Transverse colon (tissue), 4 donors: ENCODE data around the gene AMER3. TPM values are rescaled to one million over a fixed set of nuclear protein-coding genes. Genes with fewer than 3 reads are reported as not detected.

Experiments
- DNase-seq: peaks from one replicate; pipeline ENCODE4 v3.0.0-alpha.2; 2019
- H3K27ac ChIP-seq, 4 donors: fragments of 200-600 bp; sonication (generic); 2 replicates each; pipeline ENCODE4 v1.5.1; 2016 to 2018; ENCODE audit warnings: inconsistent platforms in 4 of 4
- H3K27me3 ChIP-seq: fragments of 200-600 bp; sonication (generic); 2 replicates; pipeline ENCODE4 v1.5.1; 2017; ENCODE audit warnings: inconsistent platforms
- H3K36me3 ChIP-seq, 4 donors: fragments of 200-600 bp; sonication (generic); 2 replicates each; pipeline ENCODE4 v1.5.1; 2017 to 2019; ENCODE audit warnings: inconsistent platforms in 4 of 4
- H3K4me1 ChIP-seq, 4 donors: fragments of 200-600 bp; sonication (generic); 2 replicates each; pipeline ENCODE4 v1.5.1; 2017 to 2020; ENCODE audit warnings: inconsistent platforms in 4 of 4
- H3K4me3 ChIP-seq, 4 donors: fragments of 200-600 bp; sonication (generic); 1 replicate in 1 of 4; 2 replicates in 3 of 4; pipeline versions ENCODE4 v1.5.1 to v1.6.1; 2017 to 2019; ENCODE audit warnings: inconsistent platforms in 4 of 4
- H3K9me3 ChIP-seq, 2 donors: fragments of 200-600 bp; sonication (generic); 2 replicates each; pipeline ENCODE4 v1.5.1; 2017 to 2019; ENCODE audit warnings: inconsistent platforms in 2 of 2
- EP300 ChIP-seq: sonication (generic); formaldehyde crosslinking; IDR thresholded peaks from one replicate; pipeline ENCODE4 v1.6.1; 2017; ENCODE audit warnings: antibody characterized with exemption, low read depth
- POLR2A ChIP-seq: fragments of 450-650 bp; IDR thresholded peaks from one replicate; pipeline ENCODE4 v1.6.1; 2016; ENCODE audit warnings: antibody characterized with exemption, mild to moderate bottlenecking, moderate library complexity
- POLR2AphosphoS5 ChIP-seq, 3 donors: sonication (generic); formaldehyde crosslinking; IDR thresholded peaks; one replicate each; pipeline ENCODE4 v1.6.1; 2016; ENCODE audit warnings: antibody characterized with exemption in 3 of 3
- WGBS, 2 donors: methylation state at CpG; one replicate each; pipeline ENCODE4 v1.1.5; 2018; ENCODE audit warnings: low coverage in 1 of 2; 5-methylcytosine and 5-hydroxymethylcytosine counted together
- in situ Hi-C, 4 donors: fragments of 200-750 bp; cut with MboI; loops; one replicate each; pipeline versions ENCODE4 v1.15.0 to v1.15.1; 2017; ENCODE audit warnings: low sequenced_read_pairs in 3 of 4, low pct_ligation_motif_present in 1 of 4, low pct_unique_long_range_greater_than_20kb in 1 of 4
- intact Hi-C: fragments of 100-400 bp; cut with DNase I; formaldehyde crosslinking; loops from one replicate; pipeline ENCODE4 v1.15.1; 2023; ENCODE audit warnings: low total_unique reads
- total RNA-seq, 4 donors: library from RNA; depleted of rRNA; stranded (reverse); fragments of >200 nt; gene quantifications; one replicate each; pipeline ENCODE4 v1.1.0, GENCODE V29; 2016
- TF ChIP-seq, protein P1 (sequence below), 5 experiments: fragments of 200-600 bp in 3 of 5; fragments of 450-650 bp in 2 of 5; sonication (generic) in 3 of 5; IDR thresholded peaks; 1 replicate in 2 of 5; 2 replicates in 3 of 5; pipeline ENCODE4 v1.5.1; 2016 to 2017; ENCODE audit warnings: antibody characterized with exemption in 5 of 5, inconsistent platforms in 3 of 5, mild to moderate bottlenecking in 2 of 5, moderate library complexity in 1 of 5

Gene AMER3
- total RNA-seq, 4 donors from 2014 or later: 0.27 to 0.32 TPM; not detected in 2

DNA sequence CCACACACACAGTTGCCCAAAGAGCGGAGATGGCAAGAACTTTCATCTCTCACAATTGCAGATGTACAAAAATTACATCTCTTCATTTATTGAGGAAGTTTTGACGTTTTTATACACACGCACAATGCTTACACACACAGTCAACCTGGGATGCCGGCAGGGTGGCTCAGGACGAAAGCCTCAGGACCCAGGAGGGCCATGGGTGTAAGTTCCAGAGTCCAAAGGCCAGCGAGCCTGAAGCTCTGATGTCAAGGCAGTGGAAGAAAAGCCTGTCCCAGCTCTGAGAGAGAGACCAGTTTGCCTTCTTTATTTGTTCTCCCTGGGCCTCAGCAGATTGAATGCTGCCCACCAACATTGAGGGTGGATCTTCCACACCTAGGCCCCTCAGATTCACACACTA lies 10.1 kb downstream of the AMER3 start:
- TF ChIP-seq POLR2AphosphoS5 (IDR thresholded peaks at IDR 0.05) (no peak), POLR2A (no peak), EP300 (no peak)
- TF ChIP-seq, protein P1, sequence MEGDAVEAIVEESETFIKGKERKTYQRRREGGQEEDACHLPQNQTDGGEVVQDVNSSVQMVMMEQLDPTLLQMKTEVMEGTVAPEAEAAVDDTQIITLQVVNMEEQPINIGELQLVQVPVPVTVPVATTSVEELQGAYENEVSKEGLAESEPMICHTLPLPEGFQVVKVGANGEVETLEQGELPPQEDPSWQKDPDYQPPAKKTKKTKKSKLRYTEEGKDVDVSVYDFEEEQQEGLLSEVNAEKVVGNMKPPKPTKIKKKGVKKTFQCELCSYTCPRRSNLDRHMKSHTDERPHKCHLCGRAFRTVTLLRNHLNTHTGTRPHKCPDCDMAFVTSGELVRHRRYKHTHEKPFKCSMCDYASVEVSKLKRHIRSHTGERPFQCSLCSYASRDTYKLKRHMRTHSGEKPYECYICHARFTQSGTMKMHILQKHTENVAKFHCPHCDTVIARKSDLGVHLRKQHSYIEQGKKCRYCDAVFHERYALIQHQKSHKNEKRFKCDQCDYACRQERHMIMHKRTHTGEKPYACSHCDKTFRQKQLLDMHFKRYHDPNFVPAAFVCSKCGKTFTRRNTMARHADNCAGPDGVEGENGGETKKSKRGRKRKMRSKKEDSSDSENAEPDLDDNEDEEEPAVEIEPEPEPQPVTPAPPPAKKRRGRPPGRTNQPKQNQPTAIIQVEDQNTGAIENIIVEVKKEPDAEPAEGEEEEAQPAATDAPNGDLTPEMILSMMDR (IDR thresholded peaks at IDR 0.05): no peak
- H3K9me3 ChIP-seq: no peaks in the 10 kb centered on the region
- H3K4me1 ChIP-seq: no peaks in the 10 kb centered on the region
- intact Hi-C loops: no loop called here
- WGBS, 2 donors: 25 to 67% methylated on average over 2 to 6 of the region's 6 CpGs
- in situ Hi-C loops: no loop called here
- no peak overlapping the region for H3K4me3 ChIP-seq
- no peak for DNase-seq
- no peaks in the 10 kb centered on the region for H3K36me3 ChIP-seq
- H3K27ac ChIP-seq: no peak overlapping the region
- no peaks in the 10 kb centered on the region for H3K27me3 ChIP-seq

DNA sequence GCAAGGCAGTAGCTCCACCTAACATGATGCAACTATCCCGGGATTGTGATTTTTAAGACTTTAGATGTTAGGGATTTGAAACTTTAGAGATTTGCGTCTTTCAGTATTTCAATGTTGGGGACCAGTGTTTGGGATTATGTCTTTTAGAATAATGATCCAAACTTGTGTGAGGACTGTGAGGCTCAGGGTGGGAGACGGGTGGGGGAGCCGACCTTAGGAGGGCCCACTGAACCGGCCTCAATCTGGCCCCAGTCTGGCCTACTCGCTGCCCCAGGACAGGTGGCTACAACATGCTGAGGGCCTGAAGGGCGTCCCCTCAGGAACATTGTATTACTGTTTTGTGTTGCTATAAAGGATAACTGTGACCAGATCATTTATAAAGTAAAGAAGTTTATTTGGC lies 10.7 kb downstream of the AMER3 start:
- Histone ChIP-seq H3K27ac (no peak overlapping the region), H3K4me3 (no peak overlapping the region), H3K4me1 (no peaks in the 10 kb centered on the region), H3K36me3 (no peaks in the 10 kb centered on the region), H3K9me3 (no peaks in the 10 kb centered on the region), H3K27me3 (no peaks in the 10 kb centered on the region)
- in situ Hi-C loops: no loop called here
- intact Hi-C loops: no loop called here
- 86 to 90% methylated on average over 4 to 7 of the region's 7 CpGs for WGBS, 2 donors
- no peak for DNase-seq
- TF ChIP-seq POLR2A (no peak), POLR2AphosphoS5 (IDR thresholded peaks at IDR 0.05) (no peak), EP300 (no peak)
- TF ChIP-seq, protein P1 (IDR thresholded peaks at IDR 0.05): no peak

DNA sequence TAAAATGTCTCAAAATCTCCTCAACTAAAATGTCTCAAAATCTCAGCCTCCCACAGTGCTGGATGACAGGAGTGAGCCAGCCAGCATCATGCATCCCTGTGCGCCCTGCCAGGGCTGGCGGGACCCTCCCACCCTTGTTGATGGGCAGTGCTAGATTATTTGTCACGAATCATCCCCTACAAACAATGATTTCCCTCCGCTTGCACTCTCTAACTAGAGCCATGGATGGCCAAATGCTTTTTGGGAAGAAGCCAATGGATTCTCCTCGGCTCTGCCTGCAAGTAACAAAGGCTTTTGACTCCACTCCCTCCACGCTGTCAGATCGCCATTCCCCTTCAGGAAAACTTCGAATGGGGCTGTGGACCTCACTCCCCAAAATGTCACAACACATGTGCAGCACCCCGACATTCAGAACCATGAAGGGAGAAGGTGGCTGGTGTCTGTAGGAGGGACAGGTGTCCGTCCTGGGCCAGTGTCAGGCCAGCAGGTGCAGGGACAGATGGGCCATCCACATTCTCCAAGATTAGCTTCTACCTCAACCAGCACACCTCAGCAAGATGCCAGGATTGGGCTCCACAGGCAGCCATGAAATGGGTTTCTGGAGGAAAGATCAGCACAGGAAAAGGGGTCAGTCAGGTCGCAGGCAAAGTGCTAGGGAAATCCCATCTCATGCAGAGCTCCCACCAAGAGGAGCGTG lies 11.5 kb downstream of the AMER3 start:
- 74 to 80% methylated on average over 1 to 11 of the region's 12 CpGs for WGBS, 2 donors
- no peak for TF ChIP-seq POLR2A
- no peak for TF ChIP-seq EP300
- TF ChIP-seq, protein P1 (IDR thresholded peaks at IDR 0.05): no peak
- no peak for TF ChIP-seq POLR2AphosphoS5 (IDR thresholded peaks at IDR 0.05)
- Histone ChIP-seq H3K36me3 (no peaks in the 10 kb centered on the region), H3K27me3 (no peaks in the 10 kb centered on the region), H3K4me3 (no peak overlapping the region), H3K27ac (no peak overlapping the region), H3K9me3 (no peaks in the 10 kb centered on the region), H3K4me1 (no peaks in the 10 kb centered on the region)
- DNase-seq: no peak
- intact Hi-C loops (no loop called here), in situ Hi-C loops (no loop called here)

DNA sequence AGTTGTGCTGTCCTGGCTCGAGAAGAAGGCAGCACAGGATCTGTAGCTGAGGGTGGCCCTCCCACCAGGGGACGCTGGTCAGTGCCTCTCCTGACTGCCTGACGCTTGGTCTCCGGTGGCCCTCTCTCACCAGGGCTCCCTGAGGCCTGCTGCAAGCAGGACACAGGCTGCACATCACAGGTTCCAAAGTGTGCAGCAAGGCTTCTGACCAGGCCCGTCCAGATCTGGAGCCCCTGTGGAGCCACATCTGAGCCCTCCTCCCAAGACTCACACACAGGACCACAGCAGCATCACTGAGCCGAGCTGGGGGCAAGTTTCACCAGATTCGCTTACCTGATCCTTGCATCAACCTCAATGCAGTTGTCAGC lies 12.1 kb downstream of the AMER3 start:
- 73% methylated on average over 3 of the region's 7 CpGs; no CpG with 5 or more reads in 1 of the 2 donors for WGBS, 2 donors
- intact Hi-C loops: no loop called here

More for the DNA sequence above, 12.1 kb downstream of the AMER3 start:
- Histone ChIP-seq H3K4me3 (no peak overlapping the region), H3K27me3 (no peaks in the 10 kb centered on the region), H3K36me3 (no peaks in the 10 kb centered on the region), H3K9me3 (no peaks in the 10 kb centered on the region), H3K4me1 (no peaks in the 10 kb centered on the region), H3K27ac (no peak overlapping the region)
- DNase-seq: no peak
- in situ Hi-C loops: no loop called here
- TF ChIP-seq POLR2AphosphoS5 (IDR thresholded peaks at IDR 0.05) (no peak), POLR2A (no peak), EP300 (no peak)
- TF ChIP-seq, protein P1 (IDR thresholded peaks at IDR 0.05): no peak
